ENCODE measurements around the gene CLEC3A. TPM values are rescaled to one million over a fixed set of nuclear protein-coding genes. Genes with fewer than 3 reads are reported as not detected.

The CLEC3A gene
- total RNA-seq, 1 donor from 2014 or later, result not detected

DNA sequence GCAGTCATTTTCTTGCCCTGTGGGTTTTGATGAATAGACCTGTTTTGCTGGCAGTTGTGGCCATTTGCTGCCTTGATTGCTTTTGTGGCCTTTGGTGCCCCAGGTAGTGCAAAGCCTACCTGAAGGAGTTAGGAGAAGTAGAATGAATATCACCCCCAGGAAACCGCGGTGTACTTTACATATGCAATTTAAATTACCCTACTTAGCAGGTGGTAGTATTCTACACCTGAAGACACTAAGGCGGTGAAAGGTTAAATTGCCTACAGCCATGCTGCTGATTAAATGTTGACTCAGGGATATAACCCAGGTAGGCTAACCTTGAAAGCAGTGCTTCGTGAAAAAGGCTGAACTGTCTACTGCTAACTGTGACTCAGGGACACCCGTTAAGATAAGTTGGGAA, 49.9 kb downstream of the CLEC3A start:
- Histone ChIP-seq H2AFZ (replicated peaks) (no peak overlapping the region), H3K27me3 (peaks cover 80% of the 10 kb centered on the region), H3K4me1 (peaks cover 10% of the 10 kb centered on the region), H3K4me3 (no peak overlapping the region), H3K9me3 (ENCODE audit: low read depth) (no peaks in the 10 kb centered on the region), H3K9ac (no peak overlapping the region), H3K4me2 (no peak overlapping the region), H4K20me1 (ENCODE audit: low read depth) (no peaks in the 10 kb centered on the region), H3F3A (ENCODE audit: low read depth) (peaks cover 11% of the 10 kb centered on the region), H3K79me2 (ENCODE audit: low read depth) (no peaks in the 10 kb centered on the region), H3K36me3 (no peaks in the 10 kb centered on the region), H3K27ac (no peak overlapping the region)
- no peaks in the 10 kb centered on the region for H3K9me3 Mint-ChIP-seq
- peaks cover 4% of the 10 kb centered on the region for H3K4me1 Mint-ChIP-seq
- H3K27me3 Mint-ChIP-seq (ENCODE audit: insufficient read depth, low read depth), result no peaks in the 10 kb centered on the region
- no peak overlapping the region for H3K27ac Mint-ChIP-seq
- no peak overlapping the region for H3K4me3 Mint-ChIP-seq
- DNase-seq (ENCODE audit: low spot score), result no peak
- no peak for TF ChIP-seq EZH2 (IDR thresholded peaks at IDR 0.05)
- TF ChIP-seq, protein P1, sequence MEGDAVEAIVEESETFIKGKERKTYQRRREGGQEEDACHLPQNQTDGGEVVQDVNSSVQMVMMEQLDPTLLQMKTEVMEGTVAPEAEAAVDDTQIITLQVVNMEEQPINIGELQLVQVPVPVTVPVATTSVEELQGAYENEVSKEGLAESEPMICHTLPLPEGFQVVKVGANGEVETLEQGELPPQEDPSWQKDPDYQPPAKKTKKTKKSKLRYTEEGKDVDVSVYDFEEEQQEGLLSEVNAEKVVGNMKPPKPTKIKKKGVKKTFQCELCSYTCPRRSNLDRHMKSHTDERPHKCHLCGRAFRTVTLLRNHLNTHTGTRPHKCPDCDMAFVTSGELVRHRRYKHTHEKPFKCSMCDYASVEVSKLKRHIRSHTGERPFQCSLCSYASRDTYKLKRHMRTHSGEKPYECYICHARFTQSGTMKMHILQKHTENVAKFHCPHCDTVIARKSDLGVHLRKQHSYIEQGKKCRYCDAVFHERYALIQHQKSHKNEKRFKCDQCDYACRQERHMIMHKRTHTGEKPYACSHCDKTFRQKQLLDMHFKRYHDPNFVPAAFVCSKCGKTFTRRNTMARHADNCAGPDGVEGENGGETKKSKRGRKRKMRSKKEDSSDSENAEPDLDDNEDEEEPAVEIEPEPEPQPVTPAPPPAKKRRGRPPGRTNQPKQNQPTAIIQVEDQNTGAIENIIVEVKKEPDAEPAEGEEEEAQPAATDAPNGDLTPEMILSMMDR (IDR thresholded peaks at IDR 0.05), result no peak
- TF ChIP-seq EZH2phosphoT487 (IDR thresholded peaks at IDR 0.05), result no peak
- no peaks in the 10 kb centered on the region for H3K36me3 Mint-ChIP-seq

DNA sequence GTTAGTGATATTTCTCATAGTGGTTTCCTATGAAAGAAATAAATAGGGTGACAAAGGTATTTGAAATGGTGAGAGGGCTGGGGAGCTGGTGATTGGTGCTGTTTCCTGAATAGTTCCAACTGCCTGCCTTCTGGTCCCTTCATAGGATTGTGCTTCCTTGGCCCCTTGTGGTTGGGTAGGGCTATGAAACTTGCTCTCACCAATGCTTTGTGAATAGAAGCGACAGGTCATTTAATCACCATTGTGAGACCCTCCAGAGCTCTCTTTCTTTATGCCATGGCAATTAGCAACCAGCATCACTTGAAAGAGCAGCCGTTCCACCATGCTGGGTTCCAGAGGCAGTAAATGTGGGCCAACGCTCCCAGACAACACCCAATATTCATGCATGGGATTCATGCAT, 53.5 kb downstream of the CLEC3A start:
- H3K9me3 Mint-ChIP-seq, result no peaks in the 10 kb centered on the region
- no peaks in the 10 kb centered on the region for H4K20me1 ChIP-seq (ENCODE audit: low read depth)
- H3K27ac ChIP-seq, result no peak overlapping the region
- no peaks in the 10 kb centered on the region for H3K27me3 Mint-ChIP-seq (ENCODE audit: insufficient read depth, low read depth)
- no peaks in the 10 kb centered on the region for H3K79me2 ChIP-seq (ENCODE audit: low read depth)
- no peaks in the 10 kb centered on the region for H3K9me3 ChIP-seq (ENCODE audit: low read depth)
- TF ChIP-seq, protein P1 (IDR thresholded peaks at IDR 0.05), result peak; percentile 27
- no peak for TF ChIP-seq EZH2 (IDR thresholded peaks at IDR 0.05)
- DNase-seq (ENCODE audit: low spot score), result peak; percentile 55
- H3K9ac ChIP-seq, result no peak overlapping the region
- peaks cover 10% of the 10 kb centered on the region for H3K4me1 ChIP-seq
- no peaks in the 10 kb centered on the region for H3K36me3 ChIP-seq
- no peak overlapping the region for H2AFZ ChIP-seq (replicated peaks)
- no peaks in the 10 kb centered on the region for H3K36me3 Mint-ChIP-seq
- H3K4me1 Mint-ChIP-seq, result peaks cover 4% of the 10 kb centered on the region
- H3F3A ChIP-seq (ENCODE audit: low read depth), result peaks cover 11% of the 10 kb centered on the region
- peak overlapping the region; percentile 6 for H3K4me2 ChIP-seq
- no peak overlapping the region for H3K4me3 ChIP-seq
- H3K27ac Mint-ChIP-seq, result no peak overlapping the region
- H3K4me3 Mint-ChIP-seq, result no peak overlapping the region
- peaks cover 81% of the 10 kb centered on the region for H3K27me3 ChIP-seq

DNA sequence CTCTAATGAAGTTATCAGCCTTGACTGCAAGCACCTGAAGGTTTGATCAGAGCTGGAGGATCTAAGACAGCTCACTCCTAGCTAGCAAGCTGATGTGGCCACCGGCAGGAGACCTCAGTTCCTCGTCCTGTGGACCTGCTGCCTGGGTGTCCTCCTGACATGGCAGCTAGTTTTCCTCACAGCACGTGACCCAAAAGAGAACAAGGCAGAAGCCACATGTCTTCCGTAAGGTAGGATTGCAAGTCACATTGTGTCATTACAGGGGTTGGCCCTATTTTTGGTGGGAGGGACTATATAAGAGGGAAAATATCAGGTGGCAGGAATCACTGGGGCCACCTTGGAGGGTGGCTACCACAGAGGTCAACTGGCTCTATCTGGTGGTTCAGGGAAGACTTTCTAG, 59.0 kb downstream of the CLEC3A start:
- Histone ChIP-seq H3F3A (ENCODE audit: low read depth) (no peaks in the 10 kb centered on the region), H3K9ac (no peak overlapping the region), H3K4me3 (no peak overlapping the region), H3K4me1 (no peaks in the 10 kb centered on the region), H3K27ac (no peak overlapping the region), H3K27me3 (peaks cover 52% of the 10 kb centered on the region), H3K9me3 (ENCODE audit: low read depth) (no peaks in the 10 kb centered on the region), H3K36me3 (no peaks in the 10 kb centered on the region), H4K20me1 (ENCODE audit: low read depth) (no peaks in the 10 kb centered on the region), H3K79me2 (ENCODE audit: low read depth) (no peaks in the 10 kb centered on the region), H2AFZ (replicated peaks) (no peak overlapping the region), H3K4me2 (no peak overlapping the region)
- H3K36me3 Mint-ChIP-seq, result no peaks in the 10 kb centered on the region
- no peak overlapping the region for H3K4me3 Mint-ChIP-seq
- no peak overlapping the region for H3K27ac Mint-ChIP-seq
- no peak for DNase-seq (ENCODE audit: low spot score)
- TF ChIP-seq, protein P1 (IDR thresholded peaks at IDR 0.05), result no peak
- no peak for TF ChIP-seq EZH2 (IDR thresholded peaks at IDR 0.05)
- no peak for TF ChIP-seq EZH2phosphoT487 (IDR thresholded peaks at IDR 0.05)
- H3K27me3 Mint-ChIP-seq (ENCODE audit: insufficient read depth, low read depth), result peaks cover 3% of the 10 kb centered on the region
- no peaks in the 10 kb centered on the region for H3K9me3 Mint-ChIP-seq
- H3K4me1 Mint-ChIP-seq, result peaks cover 3% of the 10 kb centered on the region

Other genes with a start within 250 kb of the CLEC3A start
- 43.2 and 43.8 TPM in 2 replicates for gene VAT1L, start 234.0 kb upstream of the CLEC3A start, total RNA-seq (ENCODE audit: low replicate concordance)
- gene WWOX, start 77.1 kb downstream of the CLEC3A start, total RNA-seq (ENCODE audit: low replicate concordance), result 54.9 and 63.7 TPM in 2 replicates

Measured in neural progenitor cell (in vitro differentiated cells).